Inflammatory macrophage (primary cell): ENCODE results near the gene NMD3.

Experiments used
- DNase-seq, 2 donors: peaks; one replicate each; pipeline ENCODE4 v3.0.0-alpha.2; 2020 to 2022

NMD3 gene

GRCh38 chr3:161284989-161285388 is 63.9 kb downstream of the NMD3 start:
- no peak for DNase-seq

DNA sequence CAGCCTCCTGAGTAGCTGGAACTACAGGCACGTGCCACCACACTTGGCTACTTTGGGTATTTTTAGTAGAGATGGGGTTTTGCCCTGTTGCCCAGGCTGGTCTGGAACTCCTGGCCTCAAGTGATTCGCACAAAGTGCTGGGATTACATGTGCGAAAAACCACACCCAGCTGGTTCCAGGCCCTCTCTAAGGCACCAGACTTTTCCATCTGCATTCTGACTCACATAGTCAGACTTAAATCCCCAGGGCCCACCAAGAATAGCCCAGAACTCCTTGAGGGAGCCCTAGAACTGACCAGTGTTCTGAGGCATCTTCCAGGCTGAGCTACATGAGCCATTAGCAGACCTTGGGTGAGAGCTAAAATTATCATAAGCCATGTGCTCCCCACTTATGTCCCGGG is 68.1 kb downstream of the NMD3 start:
- no peak for DNase-seq

DNA sequence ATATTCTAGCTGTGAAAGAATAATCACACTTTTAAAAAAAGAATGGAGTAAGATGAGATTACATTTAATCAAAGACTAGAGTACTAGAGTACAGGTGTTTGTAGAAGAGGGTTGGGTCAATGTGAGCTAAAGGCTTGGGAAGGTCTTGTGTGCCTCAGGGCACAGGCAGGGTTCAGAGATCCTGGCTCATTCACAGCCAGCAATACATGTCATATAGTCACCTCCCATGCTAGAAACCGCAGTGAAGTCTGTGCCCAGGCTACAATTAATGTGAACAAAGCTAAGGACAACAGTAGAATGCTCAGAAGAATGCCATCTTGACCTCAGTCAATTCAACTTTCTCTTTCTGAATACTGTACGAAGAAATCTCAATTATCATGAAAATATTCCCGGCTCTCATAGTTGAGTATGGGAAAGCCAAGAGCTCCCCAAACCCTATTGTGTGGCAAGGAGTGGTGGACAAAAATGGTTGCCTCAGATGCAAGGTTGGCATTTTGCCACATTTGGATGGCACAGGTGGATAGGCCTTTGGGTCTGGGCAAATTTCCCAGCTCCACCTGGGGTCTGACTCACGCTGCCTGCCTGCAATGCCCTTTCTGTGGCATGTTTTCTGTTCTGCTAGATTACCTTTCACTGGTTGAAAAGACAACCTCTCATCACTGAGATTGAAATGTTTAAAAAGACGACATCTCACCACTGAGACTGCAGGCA is 70.2 kb downstream of the NMD3 start:
- DNase-seq = no peak

- DNase-seq = no peak
Measured at GRCh38 chr3:161293381-161293780, 72.3 kb downstream of the NMD3 start.

GRCh38 chr3:161295325-161295724 is 74.2 kb downstream of the NMD3 start:
- no peak for DNase-seq

GRCh38 chr3:161296814-161297213 is 75.7 kb downstream of the NMD3 start:
- no peak for DNase-seq
